Smooth muscle cell (in vitro differentiated cells): ENCODE results near the gene CHCT1. TPM values are rescaled to one million over a fixed set of nuclear protein-coding genes. Genes with fewer than 3 reads are reported as not detected.

Experiments
- DNase-seq: peaks from one replicate; lab custom pipeline; 2025; ENCODE audit not compliant: unreplicated experiment; lab: John Stamatoyannopoulos, UW
- H2AFZ ChIP-seq: fragments of 200-600 bp; sonication (generic); 2 replicates; pipeline ENCODE4 v1.6.0; 2016; ENCODE audit warnings: antibody characterized with exemption, low read depth, mild to moderate bottlenecking
- H3F3A ChIP-seq: fragments of 200-600 bp; sonication (generic); 2 replicates; pipeline ENCODE4 v1.6.0; 2017; ENCODE audit warnings: antibody characterized with exemption, low read depth
- H3K27ac ChIP-seq: fragments of 200-600 bp; sonication (generic); 2 replicates; pipeline ENCODE4 v1.5.1; 2016; ENCODE audit warnings: low read depth, mild to moderate bottlenecking
- H3K27me3 ChIP-seq: fragments of 200-600 bp; sonication (generic); 2 replicates; pipeline ENCODE4 v1.6.1; 2016; ENCODE audit warnings: low read depth, mild to moderate bottlenecking
- H3K36me3 ChIP-seq: fragments of 200-600 bp; sonication (generic); 2 replicates; pipeline ENCODE4 v1.5.1; 2016; ENCODE audit warnings: low read depth
- H3K4me1 ChIP-seq: fragments of 200-600 bp; sonication (generic); 2 replicates; pipeline ENCODE4 v1.5.1; 2016; ENCODE audit warnings: low read depth
- H3K4me2 ChIP-seq: fragments of 200-600 bp; sonication (generic); 2 replicates; pipeline ENCODE4 v1.6.0; 2016; ENCODE audit warnings: mild to moderate bottlenecking
- H3K4me3 ChIP-seq: fragments of 200-600 bp; sonication (generic); 2 replicates; pipeline ENCODE4 v1.5.1; 2016; ENCODE audit warnings: mild to moderate bottlenecking
- H3K79me2 ChIP-seq: fragments of 200-600 bp; sonication (generic); 2 replicates; pipeline ENCODE4 v1.6.0; 2016; ENCODE audit warnings: low read depth, mild to moderate bottlenecking
- H3K9ac ChIP-seq: fragments of 200-600 bp; sonication (generic); 2 replicates; pipeline ENCODE4 v1.6.0; 2016; ENCODE audit warnings: low read depth
- H3K9me3 ChIP-seq: fragments of 200-600 bp; sonication (generic); replicated peaks from 2 replicates; pipeline ENCODE4 v1.5.1; 2016; ENCODE audit warnings: low read depth
- H4K20me1 ChIP-seq: fragments of 200-600 bp; sonication (generic); 2 replicates; pipeline ENCODE4 v1.6.0; 2016; ENCODE audit warnings: low read depth
- CTCF ChIP-seq: fragments of 200-600 bp; sonication (generic); IDR thresholded peaks from 2 replicates; pipeline ENCODE4 v1.5.1; 2017; ENCODE audit warnings: borderline replicate concordance, mild to moderate bottlenecking, antibody characterized with exemption; ENCODE audit not compliant: insufficient read depth, poor library complexity, severe bottlenecking
- WGBS: methylation state at CpG from one replicate; pipeline ENCODE4 v1.1.7; 2016; ENCODE audit warnings: low lambda C conversion rate; 5-methylcytosine and 5-hydroxymethylcytosine counted together
- polyA plus RNA-seq: library from polyadenylated mRNA; unstranded; fragments of >200 nt; fragmentation: Nextera tagmentation; extraction: Ambion mirVana; gene quantifications from 2 replicates; pipeline ENCODE4 v1.2.1, GENCODE V29; 2016
- total RNA-seq: library from RNA; depleted of rRNA; stranded (reverse); fragments of >200 nt; gene quantifications from 2 replicates; pipeline ENCODE4 v1.2.3, GENCODE V29; 2014

Gene CHCT1
- total and polyA plus RNA-seq, 2 experiments from 2014 or later = not detected

- Histone ChIP-seq H4K20me1 (peaks cover 22% of the 10 kb centered on the region), H3K27ac (no peak overlapping the region), H3K4me2 (no peak overlapping the region), H3K9ac (no peak overlapping the region), H3K9me3 (peaks cover 4% of the 10 kb centered on the region), H3K4me3 (no peak overlapping the region), H3K36me3 (peaks cover 27% of the 10 kb centered on the region), H3F3A (peaks cover 10% of the 10 kb centered on the region), H3K79me2 (peaks cover 8% of the 10 kb centered on the region), H2AFZ (no peak overlapping the region), H3K4me1 (peaks cover 3% of the 10 kb centered on the region), H3K27me3 (no peaks in the 10 kb centered on the region)
- 95% methylated on average over 4 of the region's 4 CpGs for WGBS
- DNase-seq = no peak
- TF ChIP-seq CTCF = no peak
Measured at GRCh38 chr17:60471451-60471850, 49.2 kb downstream of the CHCT1 start.

- Histone ChIP-seq H3K9ac (no peak overlapping the region), H4K20me1 (peaks cover 20% of the 10 kb centered on the region), H2AFZ (no peak overlapping the region), H3F3A (peaks cover 10% of the 10 kb centered on the region), H3K27me3 (no peaks in the 10 kb centered on the region), H3K4me1 (peaks cover 3% of the 10 kb centered on the region), H3K79me2 (peaks cover 8% of the 10 kb centered on the region), H3K36me3 (peaks cover 24% of the 10 kb centered on the region), H3K27ac (no peak overlapping the region), H3K4me3 (no peak overlapping the region), H3K9me3 (peaks cover 4% of the 10 kb centered on the region), H3K4me2 (no peak overlapping the region)
- 100% methylated on average over 1 of the region's 1 CpG for whole genome bisulfite sequencing
- DNase-seq = no peak
- TF ChIP-seq CTCF = no peak
Measured at GRCh38 chr17:60472449-60472848, 50.2 kb downstream of the CHCT1 start.

GRCh38 chr17:60473788-60474187, 51.5 kb downstream of the CHCT1 start:
- H3K9me3 ChIP-seq = peaks cover 4% of the 10 kb centered on the region
- no peak overlapping the region for H3K9ac ChIP-seq
- no peaks in the 10 kb centered on the region for H3K27me3 ChIP-seq
- peaks cover 28% of the 10 kb centered on the region for H3K36me3 ChIP-seq
- DNase-seq = no peak
- H3K4me2 ChIP-seq = no peak overlapping the region
- TF ChIP-seq CTCF = no peak
- peaks cover 10% of the 10 kb centered on the region for H3F3A ChIP-seq
- H3K27ac ChIP-seq = no peak overlapping the region
- H4K20me1 ChIP-seq = peaks cover 21% of the 10 kb centered on the region
- peaks cover 9% of the 10 kb centered on the region for H3K79me2 ChIP-seq
- no peak overlapping the region for H3K4me3 ChIP-seq
- H3K4me1 ChIP-seq = peaks cover 3% of the 10 kb centered on the region
- no peak overlapping the region for H2AFZ ChIP-seq

Other genes starting within 250 kb of the CHCT1 start
- 21.7 and 36.1 TPM in 2 replicates for gene USP32, start 30.4 kb upstream of the CHCT1 start, total RNA-seq
- 8.6 and 10.5 TPM in 2 replicates for gene USP32, start 30.4 kb upstream of the CHCT1 start, polyA plus RNA-seq
- gene APPBP2, start 103.8 kb downstream of the CHCT1 start, total RNA-seq = 40.9 and 57.1 TPM in 2 replicates
- 36.9 and 38.3 TPM in 2 replicates for gene APPBP2, start 103.8 kb downstream of the CHCT1 start, polyA plus RNA-seq
- gene PPM1D, start 177.7 kb downstream of the CHCT1 start, total RNA-seq = 12.9 and 18.5 TPM in 2 replicates
- 10.0 and 12.9 TPM in 2 replicates for gene PPM1D, start 177.7 kb downstream of the CHCT1 start, polyA plus RNA-seq